ELR (cell line): ENCODE data around the gene LYPD5.

ENCODE experiments used
- DNase-seq: peaks from one replicate; pipeline ENCODE4 v3.0.0-alpha.2; 2015; ENCODE audit warnings: low read depth

Gene LYPD5

GRCh38 chr19:43752287-43752875 lies 49.9 kb downstream of the LYPD5 start:
- no peak for DNase-seq

GRCh38 chr19:43751466-43752220 lies 50.6 kb downstream of the LYPD5 start:
- DNase-seq = peak; percentile 50

GRCh38 chr19:43749898-43750297 lies 52.3 kb downstream of the LYPD5 start:
- no peak for DNase-seq

GRCh38 chr19:43749152-43749551 lies 53.1 kb downstream of the LYPD5 start:
- no peak for DNase-seq

- DNase-seq = no peak
Observed at GRCh38 chr19:43748685-43749084, 53.6 kb downstream of the LYPD5 start.

- no peak for DNase-seq
Observed at GRCh38 chr19:43748205-43748594, 54.0 kb downstream of the LYPD5 start.

GRCh38 chr19:43747557-43748204 lies 54.6 kb downstream of the LYPD5 start:
- DNase-seq = no peak
